ENCODE data around the gene BCL2L12. TPM values are rescaled to one million over a fixed set of nuclear protein-coding genes. Genes with fewer than 3 reads are reported as not detected.
"Not testable (repeated sequence)": the region's sequence is repeated elsewhere in the genome, so short reads cannot be mapped to it uniquely, and the experiment has no call there.

BCL2L12 gene
- polyA plus RNA-seq, 1 of the 3 experiments (the other 2 are of a cell fraction) = 27.9 TPM

- WGBS (ENCODE audit: low lambda C conversion rate) = 91% methylated on average over 7 of the region's 7 CpGs
- peaks cover 30 to 31% of the 10 kb centered on the region in 2 experiments for H3K36me3 ChIP-seq (replicated peaks in 1 of 2; ENCODE audit: control insufficient read depth in 1 of 2, insufficient read depth in 2 of 2, low read length in 1 of 2)
- peaks cover 59% of the 10 kb centered on the region for H3K79me2 ChIP-seq (ENCODE audit: insufficient read depth)
Observed at GRCh38 chr19:49616945-49617344, 48.8 kb upstream of the BCL2L12 start.

GRCh38 chr19:49617860-49618259 lies 47.9 kb upstream of the BCL2L12 start:
- H3K4me3 ChIP-seq (ENCODE audit: low read depth in 2 of 2, low read length in 1 of 2); H3K9me2 ChIP-seq; H3K27ac ChIP-seq (ENCODE audit: low read depth in 2 of 2, low read length in 1 of 2); H3K9me3 ChIP-seq; H3K4me2 ChIP-seq; H3K27me3 ChIP-seq (ENCODE audit: insufficient read depth); H3K9ac ChIP-seq; H2AFZ ChIP-seq (ENCODE audit: low read depth); DNase-seq: not testable (repeated sequence)
- H3K79me2 ChIP-seq (ENCODE audit: insufficient read depth) = peaks cover 50% of the 10 kb centered on the region
- peaks cover 27% of the 10 kb centered on the region for H4K20me1 ChIP-seq (ENCODE audit: insufficient read depth)
- H3F3A ChIP-seq (replicated peaks; ENCODE audit: insufficient read depth) = peaks cover 11% of the 10 kb centered on the region
- ChIA-PET POLR2A (interaction anchor here (1.1 kb wide), 1 partner anchor 38 kb away, joined by 3 read pairs; the partner anchor contains the start of gene NOSIP), CTCF (interaction anchor here (1.4 kb wide), 1 partner anchor 47 kb away, joined by 3 read pairs; no protein-coding TSS in a partner anchor)
- peaks cover 0 to 14% of the 10 kb centered on the region in 2 experiments; a peak in 3 of 4 replicates for H3K4me1 ChIP-seq (ENCODE audit: control insufficient read depth in 1 of 2, insufficient read depth in 2 of 2, low read depth in 1 of 2, low read length in 1 of 2)
- WGBS (ENCODE audit: low lambda C conversion rate) = 91% methylated on average over 13 of the region's 13 CpGs
- H3K36me3 ChIP-seq (replicated peaks in 1 of 2; ENCODE audit: control insufficient read depth in 1 of 2, insufficient read depth in 2 of 2, low read length in 1 of 2) = peaks cover 31% of the 10 kb centered on the region in 2 experiments

More at GRCh38 chr19:49616945-49617344, 48.8 kb upstream of the BCL2L12 start:
- Histone ChIP-seq H3K9ac (no peak overlapping the region), H3K4me2 (no peak overlapping the region), H3K9me2 (no peaks in the 10 kb centered on the region), H3F3A (replicated peaks; ENCODE audit: insufficient read depth) (peaks cover 12% of the 10 kb centered on the region), H2AFZ (ENCODE audit: low read depth) (no peak overlapping the region), H3K4me1 (ENCODE audit: control insufficient read depth in 1 of 2, insufficient read depth in 2 of 2, low read depth in 1 of 2, low read length in 1 of 2) (peaks cover 0 to 14% of the 10 kb centered on the region in 2 experiments; a peak in 3 of 4 replicates), H3K27me3 (ENCODE audit: insufficient read depth) (no peaks in the 10 kb centered on the region), H3K4me3 (ENCODE audit: low read depth in 2 of 2, low read length in 1 of 2) (no peak overlapping the region), H3K27ac (ENCODE audit: low read depth in 2 of 2, low read length in 1 of 2) (no peak overlapping the region), H3K9me3 (no peaks in the 10 kb centered on the region), H4K20me1 (ENCODE audit: insufficient read depth) (peaks cover 36% of the 10 kb centered on the region)
- no peak for TF ChIP-seq SIN3A (IDR thresholded peaks at IDR 0.05; ENCODE audit: borderline replicate concordance, low read depth, low read length)
- no peak for TF ChIP-seq FOSL2 (IDR thresholded peaks at IDR 0.05; ENCODE audit: borderline replicate concordance, low read depth)
- POLR2A ChIA-PET = no interaction called here
- DNase-seq = no peak
- CTCF ChIA-PET = interaction anchor here (1.4 kb wide), 1 partner anchor 55 kb away, joined by 4 read pairs; no protein-coding TSS in a partner anchor

GRCh38 chr19:49624967-49625910 lies 40.5 kb upstream of the BCL2L12 start:
- no peak overlapping the region for H3K4me3 ChIP-seq (ENCODE audit: low read depth in 2 of 2, low read length in 1 of 2)
- 92% methylated on average over 10 of the region's 27 CpGs for WGBS (ENCODE audit: low lambda C conversion rate)
- no peaks in the 10 kb centered on the region for H3K9me2 ChIP-seq
- TF ChIP-seq JUND (IDR thresholded peaks at IDR 0.05) (no peak), MEF2A (IDR thresholded peaks at IDR 0.05; ENCODE audit: borderline replicate concordance, low read depth) (no peak), FOXM1 (IDR thresholded peaks at IDR 0.05; ENCODE audit: low read depth) (no peak), SMC3 (IDR thresholded peaks at IDR 0.05; ENCODE audit: low read depth, low read length) (no peak), PBX3 (IDR thresholded peaks at IDR 0.05) (no peak), USF1 (IDR thresholded peaks at IDR 0.05; ENCODE audit: borderline replicate concordance, low read depth) (no peak), YY1 (IDR thresholded peaks at IDR 0.05; ENCODE audit: low read depth) (no peak), EP300 (IDR thresholded peaks at IDR 0.05; ENCODE audit: borderline replicate concordance in 1 of 2, low read depth in 1 of 2, low read length in 1 of 2) (no peak), IRF3 (IDR thresholded peaks at IDR 0.05; ENCODE audit: low read depth, low read length) (no peak), CHD2 (IDR thresholded peaks at IDR 0.05; ENCODE audit: low read length, partially characterized antibody) (no peak), SIN3A (IDR thresholded peaks at IDR 0.05; ENCODE audit: borderline replicate concordance, low read depth, low read length) (no peak)
- H3K4me2 ChIP-seq = no peak overlapping the region
- no peak overlapping the region for H3K9ac ChIP-seq
- no peaks in the 10 kb centered on the region for H3K4me1 ChIP-seq (ENCODE audit: control insufficient read depth in 1 of 2, insufficient read depth in 2 of 2, low read depth in 1 of 2, low read length in 1 of 2)
- CTCF ChIA-PET = no interaction called here
- no peak overlapping the region for H3K27ac ChIP-seq (ENCODE audit: low read depth in 2 of 2, low read length in 1 of 2)
- peaks cover 15 to 26% of the 10 kb centered on the region in 2 experiments for H3K36me3 ChIP-seq (replicated peaks in 1 of 2; ENCODE audit: control insufficient read depth in 1 of 2, insufficient read depth in 2 of 2, low read length in 1 of 2)
- DNase-seq = no peak
- H3K9me3 ChIP-seq = no peaks in the 10 kb centered on the region
- H3F3A ChIP-seq (replicated peaks; ENCODE audit: insufficient read depth) = peaks cover 6% of the 10 kb centered on the region
- no peaks in the 10 kb centered on the region for H3K27me3 ChIP-seq (ENCODE audit: insufficient read depth)
- POLR2A ChIA-PET = no interaction called here
- no peak overlapping the region for H2AFZ ChIP-seq (ENCODE audit: low read depth)
- 0 out of 2 replicates have a peak, but pooled peaks cover 3% of the 10 kb centered on the region for H4K20me1 ChIP-seq (ENCODE audit: insufficient read depth)
- 0 out of 2 replicates have a peak, but pooled peaks cover 4% of the 10 kb centered on the region for H3K79me2 ChIP-seq (ENCODE audit: insufficient read depth)
